ENCODE data around the gene KDM5A.

DNA sequence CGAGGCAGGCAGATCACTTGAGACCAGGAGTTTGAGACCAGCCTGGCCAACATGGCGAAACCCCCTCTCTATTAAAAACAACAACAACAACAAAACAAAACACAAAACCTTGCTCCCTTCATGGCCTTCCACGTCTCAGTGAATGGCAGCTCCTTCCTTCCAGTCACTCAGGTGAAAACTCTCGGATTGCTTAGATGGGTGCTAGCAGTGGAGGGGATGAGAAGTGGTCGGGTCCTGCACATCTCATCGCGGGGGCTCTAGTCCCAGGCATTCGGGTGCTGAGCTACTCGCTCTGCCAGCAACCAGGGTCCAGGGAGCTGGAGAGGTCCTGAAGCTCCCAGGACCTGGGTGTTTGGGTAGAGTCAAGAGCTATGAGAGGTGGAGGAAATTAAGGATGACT is 134.2 kb downstream of the KDM5A start:
- no peak for TF ChIP-seq CTCF (IDR thresholded peaks at IDR 0.05; ENCODE audit: low read length)
- TF ChIP-seq EZH2 (IDR thresholded peaks at IDR 0.05; ENCODE audit: borderline replicate concordance, low read length), result no peak
